BE2C (cell line): Measurements from ENCODE around the gene MICB.
"Not testable (repeated sequence)": the region's sequence is repeated elsewhere in the genome, so short reads cannot be mapped to it uniquely, and the experiment has no call there.

Experiments
- DNase-seq: peaks from one replicate; pipeline ENCODE4 v3.0.0-alpha.2; 2020
- H3K27me3 ChIP-seq: fragments of 250-450 bp; sonication (Bioruptor Pico); 2 replicates; pipeline ENCODE4 v1.5.1; 2020; ENCODE audit warnings: mild to moderate bottlenecking
- H3K36me3 ChIP-seq: fragments of 250-450 bp; sonication (Bioruptor Pico); 2 replicates; pipeline ENCODE4 v1.5.1; 2020; ENCODE audit warnings: mild to moderate bottlenecking
- H3K4me1 ChIP-seq: fragments of 250-450 bp; sonication (Bioruptor Pico); 2 replicates; pipeline ENCODE4 v1.5.1; 2020
- H3K4me3 ChIP-seq: 2 replicates; pipeline ENCODE4 v1.5.1; 2011; ENCODE audit warnings: low read depth, low read length
- H3K9me3 ChIP-seq: fragments of 250-450 bp; sonication (Bioruptor Pico); 2 replicates; pipeline ENCODE4 v1.5.1; 2020
- TF ChIP-seq, protein P1 (sequence below): IDR thresholded peaks from 2 replicates; pipeline ENCODE4 v1.5.1; 2012; ENCODE audit warnings: mild to moderate bottlenecking, low read depth, low read length

The MICB gene

DNA sequence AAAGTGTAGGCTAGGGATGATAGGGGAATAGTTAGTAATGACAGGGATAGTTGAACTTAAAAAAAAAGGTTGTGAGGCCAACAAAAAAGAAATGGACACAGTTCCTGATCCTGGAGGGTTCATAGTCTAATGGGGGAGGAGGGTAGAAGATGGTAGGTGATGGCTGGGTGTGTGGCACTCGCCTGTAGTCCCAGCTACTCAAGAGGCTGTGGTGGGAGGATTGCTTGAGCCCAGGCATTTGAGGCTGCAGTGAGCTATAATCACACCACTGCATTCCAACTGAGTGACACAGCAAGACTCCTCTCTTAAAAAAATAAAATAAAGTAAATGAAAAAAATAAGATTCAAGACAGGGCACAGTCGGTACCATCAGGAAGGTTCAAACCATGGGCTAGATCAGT lies 2.4 kb upstream of the MICB start:
- Histone ChIP-seq H3K4me3 (no peak overlapping the region), H3K9me3 (no peaks in the 10 kb centered on the region), H3K4me1 (no peaks in the 10 kb centered on the region), H3K27me3 (peaks cover 62% of the 10 kb centered on the region), H3K36me3 (no peaks in the 10 kb centered on the region)
- no peak for DNase-seq
- TF ChIP-seq, protein P1, sequence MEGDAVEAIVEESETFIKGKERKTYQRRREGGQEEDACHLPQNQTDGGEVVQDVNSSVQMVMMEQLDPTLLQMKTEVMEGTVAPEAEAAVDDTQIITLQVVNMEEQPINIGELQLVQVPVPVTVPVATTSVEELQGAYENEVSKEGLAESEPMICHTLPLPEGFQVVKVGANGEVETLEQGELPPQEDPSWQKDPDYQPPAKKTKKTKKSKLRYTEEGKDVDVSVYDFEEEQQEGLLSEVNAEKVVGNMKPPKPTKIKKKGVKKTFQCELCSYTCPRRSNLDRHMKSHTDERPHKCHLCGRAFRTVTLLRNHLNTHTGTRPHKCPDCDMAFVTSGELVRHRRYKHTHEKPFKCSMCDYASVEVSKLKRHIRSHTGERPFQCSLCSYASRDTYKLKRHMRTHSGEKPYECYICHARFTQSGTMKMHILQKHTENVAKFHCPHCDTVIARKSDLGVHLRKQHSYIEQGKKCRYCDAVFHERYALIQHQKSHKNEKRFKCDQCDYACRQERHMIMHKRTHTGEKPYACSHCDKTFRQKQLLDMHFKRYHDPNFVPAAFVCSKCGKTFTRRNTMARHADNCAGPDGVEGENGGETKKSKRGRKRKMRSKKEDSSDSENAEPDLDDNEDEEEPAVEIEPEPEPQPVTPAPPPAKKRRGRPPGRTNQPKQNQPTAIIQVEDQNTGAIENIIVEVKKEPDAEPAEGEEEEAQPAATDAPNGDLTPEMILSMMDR: no peak

DNA sequence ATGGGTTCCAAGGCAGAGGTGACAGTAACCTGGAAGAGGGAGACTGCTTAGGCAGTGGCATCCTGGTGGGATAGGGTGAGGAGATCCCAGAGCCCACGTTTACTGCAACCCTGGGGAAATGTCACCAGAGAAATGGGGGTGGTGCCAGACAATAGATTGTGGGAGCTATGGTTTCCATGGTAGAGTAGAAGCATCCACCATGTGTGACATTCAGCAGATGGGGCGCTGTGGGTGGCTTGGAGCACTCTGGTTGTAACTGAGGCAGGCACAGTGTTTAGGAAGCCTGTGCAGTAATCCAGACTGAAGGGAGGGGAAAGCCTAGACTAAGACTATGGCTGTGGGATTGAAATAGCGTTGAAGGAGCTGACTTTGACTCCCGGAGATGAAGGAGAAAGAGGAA lies 1.1 kb upstream of the MICB start:
- not testable (repeated sequence) for H3K4me1 ChIP-seq, H3K9me3 ChIP-seq, DNase-seq, H3K4me3 ChIP-seq, H3K36me3 ChIP-seq
- peaks cover 68% of the 10 kb centered on the region for H3K27me3 ChIP-seq

DNA sequence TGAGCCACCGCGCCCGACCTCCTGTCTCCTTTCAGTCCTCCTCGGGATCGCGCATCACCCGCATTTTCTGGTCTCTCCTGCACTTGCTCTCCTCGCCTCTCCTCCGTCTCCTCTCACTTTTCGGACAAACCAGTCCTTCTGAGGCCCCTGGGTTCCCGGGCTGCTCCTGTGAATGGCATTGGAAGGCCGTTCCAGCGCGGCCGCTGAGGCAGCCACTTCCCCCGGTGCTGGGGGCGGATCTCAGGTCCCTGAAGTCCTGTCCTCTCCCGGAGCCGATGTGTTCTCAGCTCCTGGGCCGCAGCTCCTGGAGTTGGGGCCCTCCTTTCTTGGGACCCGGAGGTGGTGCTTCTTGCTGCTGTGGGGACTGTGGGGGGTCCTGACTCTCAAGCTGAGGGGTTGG lies 803 bp downstream of the MICB start:
- TF ChIP-seq, protein P1: no peak
- H3K4me1 ChIP-seq: no peaks in the 10 kb centered on the region
- H3K4me3 ChIP-seq: no peak overlapping the region
- H3K9me3 ChIP-seq: no peaks in the 10 kb centered on the region
- no peak for DNase-seq
- H3K36me3 ChIP-seq: no peaks in the 10 kb centered on the region
- peaks cover 78% of the 10 kb centered on the region for H3K27me3 ChIP-seq

DNA sequence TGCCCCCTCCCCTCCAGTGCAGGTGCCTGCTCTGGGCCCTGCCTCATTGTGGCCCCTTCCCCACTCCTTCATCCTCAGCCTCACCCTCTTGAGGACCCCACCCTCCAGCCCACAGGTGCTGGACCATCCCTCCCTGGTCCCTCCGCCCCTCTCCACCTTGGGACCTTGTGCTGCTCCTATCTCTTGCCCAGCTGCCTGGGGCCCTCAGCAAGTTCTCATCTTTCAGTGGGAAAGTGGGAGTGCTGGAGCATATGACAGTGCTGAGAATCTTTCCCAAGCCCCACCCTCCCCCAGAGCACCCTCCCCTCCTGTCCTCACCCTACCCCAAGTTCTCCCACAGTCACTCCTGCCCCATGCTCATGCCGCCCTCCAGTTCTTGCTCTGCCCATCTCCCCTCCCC lies 1.7 kb downstream of the MICB start:
- not testable (repeated sequence) for H3K36me3 ChIP-seq, DNase-seq, H3K4me3 ChIP-seq, H3K4me1 ChIP-seq, H3K9me3 ChIP-seq
- H3K27me3 ChIP-seq: peaks cover 78% of the 10 kb centered on the region

DNA sequence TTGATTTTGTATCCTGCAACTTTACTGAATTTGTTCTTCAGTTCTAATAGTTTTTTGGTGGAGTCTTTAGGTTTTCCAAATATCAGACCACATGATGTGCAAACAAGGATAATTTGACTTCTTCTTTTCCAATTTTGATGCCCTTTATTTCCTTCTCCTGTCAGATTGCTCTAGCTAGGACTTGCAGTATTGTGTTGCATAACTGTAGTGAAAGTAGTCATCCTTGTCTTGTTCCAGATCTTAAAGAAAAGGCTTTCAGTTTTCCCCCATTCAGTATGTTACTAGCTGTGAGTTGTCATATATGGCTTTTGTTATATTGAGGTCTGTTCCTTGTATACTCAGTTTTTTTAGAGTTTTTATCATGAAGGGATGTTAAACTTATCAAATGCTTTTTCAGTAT lies 4.6 kb downstream of the MICB start:
- no peaks in the 10 kb centered on the region for H3K9me3 ChIP-seq
- TF ChIP-seq, protein P1: no peak
- no peaks in the 10 kb centered on the region for H3K36me3 ChIP-seq
- H3K4me3 ChIP-seq: no peak overlapping the region
- no peaks in the 10 kb centered on the region for H3K4me1 ChIP-seq
- H3K27me3 ChIP-seq: peaks cover 64% of the 10 kb centered on the region
- DNase-seq: no peak

DNA sequence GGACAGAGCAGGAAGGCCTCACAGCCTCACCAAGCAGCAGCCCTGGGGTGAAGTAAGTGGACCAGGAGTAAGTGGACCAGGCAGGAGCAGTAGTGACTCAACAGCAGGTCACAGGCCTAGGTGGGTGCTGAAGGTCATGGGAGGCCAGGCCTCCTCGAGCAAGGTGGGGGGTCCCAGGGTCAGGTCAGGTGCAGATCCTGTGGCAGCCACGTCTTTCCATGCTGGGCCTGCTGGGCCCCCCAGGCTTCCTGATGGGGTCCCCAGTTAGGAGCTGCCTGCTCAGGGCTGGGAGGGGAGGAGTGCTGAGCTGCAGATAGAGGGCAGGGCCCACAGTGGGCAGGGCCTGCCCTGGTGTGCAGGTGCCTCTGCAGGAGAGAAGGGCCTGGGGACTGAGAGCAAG lies 11.1 kb downstream of the MICB start:
- H3K36me3 ChIP-seq, DNase-seq, H3K4me3 ChIP-seq, H3K4me1 ChIP-seq, H3K9me3 ChIP-seq: not testable (repeated sequence)
- H3K27me3 ChIP-seq: peaks cover 32% of the 10 kb centered on the region

DNA sequence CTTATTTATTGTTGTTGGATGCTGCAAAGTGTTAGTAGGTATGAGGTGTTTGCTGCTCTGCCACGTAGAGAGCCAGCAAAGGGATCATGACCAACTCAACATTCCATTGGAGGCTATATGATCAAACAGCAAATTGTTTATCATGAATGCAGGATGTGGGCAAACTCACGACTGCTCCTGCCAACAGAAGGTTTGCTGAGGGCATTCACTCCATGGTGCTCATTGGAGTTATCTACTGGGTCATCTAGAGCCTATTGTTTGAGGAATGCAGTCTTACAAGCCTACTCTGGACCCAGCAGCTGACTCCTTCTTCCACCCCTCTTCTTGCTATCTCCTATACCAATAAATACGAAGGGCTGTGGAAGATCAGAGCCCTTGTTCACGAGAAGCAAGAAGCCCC lies 12.1 kb downstream of the MICB start:
- H3K4me3 ChIP-seq: no peak overlapping the region
- no peaks in the 10 kb centered on the region for H3K4me1 ChIP-seq
- H3K9me3 ChIP-seq: no peaks in the 10 kb centered on the region
- peaks cover 31% of the 10 kb centered on the region for H3K27me3 ChIP-seq
- TF ChIP-seq, protein P1: no peak
- no peak for DNase-seq
- H3K36me3 ChIP-seq: no peaks in the 10 kb centered on the region

DNA sequence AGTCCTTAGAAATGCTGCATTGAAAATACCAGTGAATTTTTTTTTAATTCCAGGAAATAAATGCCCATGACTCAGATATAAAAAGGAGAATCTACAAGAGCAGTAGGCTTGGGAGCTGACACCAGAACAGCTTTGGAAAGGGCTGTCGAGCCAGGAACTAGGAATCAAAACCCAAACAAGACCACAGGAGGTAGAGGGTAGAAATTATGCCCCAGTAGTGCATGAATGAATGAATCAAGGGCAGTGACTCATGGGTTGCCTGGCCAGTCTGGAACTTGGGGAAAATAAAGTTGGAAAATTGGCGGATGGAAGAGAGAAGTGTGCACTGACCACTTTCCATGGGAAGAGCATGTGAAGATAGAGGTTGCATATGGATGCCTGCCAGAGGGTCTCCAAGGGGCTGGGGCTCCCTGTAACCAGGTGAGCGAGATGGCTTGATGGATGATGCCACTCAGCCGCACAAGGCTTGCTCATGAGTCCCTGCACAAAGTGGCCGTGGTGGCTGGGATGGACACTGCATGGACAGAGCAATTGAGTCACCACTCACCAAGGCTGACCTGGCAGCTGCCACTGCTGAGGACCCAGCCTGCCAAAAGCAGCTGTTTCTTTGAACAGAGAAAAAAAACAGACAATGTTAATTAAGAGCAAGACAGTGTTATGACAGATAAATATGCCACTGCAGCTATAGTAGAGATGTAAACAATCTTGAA lies 15.7 kb downstream of the MICB start:
- peaks cover 46% of the 10 kb centered on the region for H3K27me3 ChIP-seq
- TF ChIP-seq, protein P1: no peak
- DNase-seq: no peak
- no peak overlapping the region for H3K4me3 ChIP-seq
- H3K9me3 ChIP-seq: no peaks in the 10 kb centered on the region
- no peaks in the 10 kb centered on the region for H3K4me1 ChIP-seq
- H3K36me3 ChIP-seq: no peaks in the 10 kb centered on the region
